HepG2 (cell line): ENCODE results near the gene TSPAN15. TPM values are rescaled to one million over a fixed set of nuclear protein-coding genes. Genes with fewer than 3 reads are reported as not detected.

Experiments used
- ATAC-seq: fragments of 200-7000 bp; cut with Tn5 transposase; 3 replicates; pipeline ENCODE4 v1.9.1; 2020; ENCODE audit warnings: mild to moderate bottlenecking, moderate library complexity
- BruUV-seq: library from RNA; stranded (reverse); fragments of 400-500 nt; replicated peaks from 2 replicates; lab custom pipeline; 2021; lab: Mats Ljungman, UMichigan
- CTCF ChIA-PET: fragments of 300-600 bp; formaldehyde crosslinking; extraction: SDS; loops from one replicate; lab custom pipeline; 2021; ENCODE audit warnings: low total read pairs, inconsistent platforms, low intra/inter-chr PET ratio; lab: Yijun Ruan, JAX
- POLR2A ChIA-PET: fragments of 350-600 bp; sonication (Branson Sonifier 250); formaldehyde crosslinking; loops from one replicate; lab custom pipeline; 2020; ENCODE audit warnings: antibody characterized with exemption, inconsistent platforms; lab: Yijun Ruan, JAX
- DNase-seq: peaks from one replicate; pipeline ENCODE4 v3.0.0-alpha.2; 2015; ENCODE audit warnings: low spot score
- FAIRE-seq: peaks from 3 replicates; lab custom pipeline; 2011; peaks lifted over from hg19 to GRCh38; lab: Jason Lieb, UNC
- H2AFZ ChIP-seq: one replicate; pipeline ENCODE4 v1.6.1; 2011; ENCODE audit warnings: low read length, inconsistent platforms
- H3K27ac ChIP-seq: fragments of 300-600 bp; 3 replicates; pipeline ENCODE4 v1.8.0; 2011; ENCODE audit warnings: mixed run types, mild to moderate bottlenecking, mixed read lengths, low read length, inconsistent platforms; ENCODE audit not compliant: insufficient read depth; ENCODE audit errors: extremely low read length
- H3K27me3 ChIP-seq, 2 experiments: fragments of 200-600 bp in 1 of 2; 2 replicates in 1 of 2; 3 replicates in 1 of 2; pipeline versions ENCODE4 v1.6.0 to v1.8.0; 2011; ENCODE audit warnings: low read length in 2 of 2, mild to moderate bottlenecking in 2 of 2, moderate library complexity in 2 of 2, inconsistent platforms in 1 of 2; ENCODE audit not compliant: insufficient read depth in 2 of 2, control insufficient read depth in 1 of 2
- H3K36me3 ChIP-seq, 2 experiments: fragments of 200-600 bp in 1 of 2; replicated peaks in 1 of 2; 2 replicates in 1 of 2; 3 replicates in 1 of 2; pipeline versions ENCODE4 v1.5.1 to v1.8.0; 2011; ENCODE audit warnings: low read length in 2 of 2, inconsistent platforms in 1 of 2; ENCODE audit not compliant: insufficient read depth in 2 of 2, control insufficient read depth in 1 of 2
- H3K4me1 ChIP-seq: 2 replicates; pipeline ENCODE4 v1.5.1; 2012; ENCODE audit warnings: low read length, inconsistent platforms; ENCODE audit not compliant: insufficient read depth
- H3K4me2 ChIP-seq: 2 replicates; pipeline ENCODE4 v1.6.0; 2011; ENCODE audit warnings: low read depth, low read length, inconsistent platforms
- H3K4me3 ChIP-seq, 3 experiments: fragments of 200-600 bp in 1 of 3; sonication (generic), shearing (Covaris generic) in 1 of 3; replicated peaks in 1 of 3; 2 replicates each; pipeline ENCODE4 v1.5.1; 2011 to 2016; ENCODE audit warnings: low read length in 3 of 3, inconsistent platforms in 2 of 3, low read depth in 2 of 3, mild to moderate bottlenecking in 2 of 3, control low read depth in 1 of 3, mixed read lengths in 1 of 3; ENCODE audit not compliant: insufficient read depth in 1 of 3
- H3K79me2 ChIP-seq: one replicate; pipeline ENCODE4 v1.6.1; 2011; ENCODE audit warnings: low read length, inconsistent platforms; ENCODE audit not compliant: insufficient read depth
- H3K9ac ChIP-seq: 2 replicates; pipeline ENCODE4 v1.6.0; 2011; ENCODE audit warnings: mild to moderate bottlenecking, low read depth, low read length, inconsistent platforms; ENCODE audit not compliant: insufficient read depth
- H3K9me3 ChIP-seq: 2 replicates; pipeline ENCODE4 v1.5.1; 2012; ENCODE audit warnings: mild to moderate bottlenecking, low read length
- H4K20me1 ChIP-seq: 2 replicates; pipeline ENCODE4 v1.6.0; 2011; ENCODE audit warnings: inconsistent platforms, mild to moderate bottlenecking, low read length, moderate library complexity; ENCODE audit not compliant: insufficient read depth
- ATF7 ChIP-seq, 2 experiments: fragments of 450-650 bp in 1 of 2; sonication (generic) in 1 of 2; formaldehyde crosslinking in 1 of 2; IDR thresholded peaks; 2 replicates each; pipeline versions ENCODE4 v1.4.0 to v1.6.1; 2016 to 2020; ENCODE audit warnings: antibody characterized with exemption in 1 of 2, mild to moderate bottlenecking in 1 of 2, missing genetic modification reagents in 1 of 2
- CHD4 ChIP-seq: fragments of 200-600 bp; sonication (generic); IDR thresholded peaks from 2 replicates; pipeline ENCODE4 v1.7.0; 2017; ENCODE audit warnings: mild to moderate bottlenecking, low read length, borderline replicate concordance
- FOXM1 ChIP-seq: sonication (generic); formaldehyde crosslinking; IDR thresholded peaks from 2 replicates; pipeline ENCODE4 v1.5.0; 2020; ENCODE audit warnings: missing genetic modification reagents
- GABPB1 ChIP-seq: IDR thresholded peaks from 2 replicates; pipeline ENCODE4 v1.6.1; 2016; ENCODE audit warnings: mild to moderate bottlenecking, missing genetic modification reagents, moderate library complexity, missing compliant biosample characterization
- GTF2F1 ChIP-seq: fragments of 150-350 bp; IDR thresholded peaks from 2 replicates; pipeline ENCODE4 v1.6.1; 2014; ENCODE audit warnings: low read length
- HNRNPL ChIP-seq: fragments of 200-400 bp; formaldehyde crosslinking; IDR thresholded peaks from 2 replicates; pipeline ENCODE4 v1.6.1; 2017; ENCODE audit warnings: mild to moderate bottlenecking, low read depth, low read length
- KDM6A ChIP-seq: IDR thresholded peaks from 2 replicates; pipeline ENCODE4 v1.6.1; 2016; ENCODE audit warnings: low read depth
- ZBTB33 ChIP-seq: sonication (generic); formaldehyde crosslinking; IDR thresholded peaks from 2 replicates; pipeline ENCODE4 v1.4.0; 2020; ENCODE audit warnings: missing genetic modification reagents
- ZNF34 ChIP-seq: sonication (generic); formaldehyde crosslinking; IDR thresholded peaks from 2 replicates; pipeline ENCODE4 v1.4.0; 2020; ENCODE audit warnings: mild to moderate bottlenecking, missing genetic modification reagents, borderline replicate concordance
- WGBS: methylation state at CpG from one replicate; pipeline ENCODE4 v1.1.6; 2017; ENCODE audit warnings: low lambda C conversion rate; 5-methylcytosine and 5-hydroxymethylcytosine counted together
- in situ Hi-C: cut with HindIII; loops from 2 replicates; pipeline ENCODE4 v1.10.0; 2017; ENCODE audit warnings: low pct_unique_long_range_greater_than_20kb; ENCODE audit not compliant: extremely low pct_ligation_motif_present
- intact Hi-C: fragments of 100-400 bp; cut with micrococcal nuclease; formaldehyde crosslinking; loops from one replicate; pipeline ENCODE4 v1.10.0; 2022; ENCODE audit not compliant: unreplicated experiment
- polyA plus RNA-seq, 8 experiments: library from polyadenylated mRNA; depleted of rRNA in 3 of 8; stranded (reverse) in 7 of 8; unstranded in 1 of 8; fragments of >200 nt; fragmentation: Illumina TruSeq in 4 of 8; extraction: Trizol in 4 of 8; gene quantifications; 2 replicates each; pipeline versions ENCODE4 v1.2.1 to v1.2.3, GENCODE V29; 2011 to 2016; ENCODE audit warnings: low read depth in 4 of 8, missing spikeins in 1 of 8, mixed read lengths in 1 of 8; ENCODE audit not compliant: insufficient read depth in 1 of 8
- total RNA-seq, 5 experiments: library from RNA; depleted of rRNA; stranded (reverse); fragments of >200 nt; fragmentation: Illumina TruSeq; extraction: Trizol; gene quantifications; 2 replicates each; pipeline ENCODE4 v1.2.3, GENCODE V29; 2016; ENCODE audit warnings: low read depth in 1 of 5
- TF ChIP-seq, protein P1 (sequence below): sonication (generic); formaldehyde crosslinking; IDR thresholded peaks from 2 replicates; pipeline ENCODE4 v1.4.0; 2020; ENCODE audit warnings: missing genetic modification reagents, borderline replicate concordance
- TF ChIP-seq, protein P2 (sequence below): sonication (generic); formaldehyde crosslinking; IDR thresholded peaks from 2 replicates; pipeline ENCODE4 v1.4.0; 2020; ENCODE audit warnings: missing genetic modification reagents

TSPAN15 gene
- total and polyA plus RNA-seq, 2 of the 13 experiments (the other 11 are each of a cell fraction or from before 2014, with no cell fraction given), result 0.27 to 3.2 TPM

DNA sequence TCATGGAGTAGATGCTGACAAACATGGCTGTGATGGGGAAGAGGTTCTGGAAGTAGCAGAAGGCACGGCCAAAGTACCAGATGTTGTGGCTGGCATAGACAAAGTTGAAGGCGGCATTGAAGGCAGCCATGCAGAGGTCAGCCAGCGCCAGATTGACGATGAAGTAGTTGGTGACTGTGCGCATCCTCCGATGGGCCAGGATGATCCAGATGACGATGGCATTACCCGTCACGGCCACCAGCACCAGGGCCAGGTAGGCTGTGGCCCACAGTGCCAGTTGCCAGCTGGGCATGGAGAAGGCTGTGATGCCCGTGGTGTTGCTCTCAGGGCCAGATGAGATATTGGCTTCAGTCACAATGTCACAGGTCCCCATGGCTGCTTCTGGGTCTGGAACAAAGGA, 35.3 kb upstream of the TSPAN15 start:
- 89% methylated on average over 7 of the region's 10 CpGs for WGBS
- Histone ChIP-seq H3K27me3 (no peaks in the 10 kb centered on the region), H3K9ac (no peak overlapping the region), H3K4me3 (no peak overlapping the region), H3K27ac (no peak overlapping the region), H3K79me2 (no peaks in the 10 kb centered on the region), H4K20me1 (no peaks in the 10 kb centered on the region), H3K4me1 (peaks cover 38% of the 10 kb centered on the region), H3K9me3 (no peaks in the 10 kb centered on the region), H3K36me3 (no peaks in the 10 kb centered on the region), H3K4me2 (no peak overlapping the region), H2AFZ (no peak overlapping the region)
- ATAC-seq (no peak), FAIRE-seq (no peak), DNase-seq (no peak)
- CTCF ChIA-PET, result no interaction called here
- no TSS peak for BruUV-seq
- in situ Hi-C loops, result no loop called here
- POLR2A ChIA-PET, result no interaction called here
- TF ChIP-seq ZNF34 (no peak), HNRNPL (0 out of 2 replicates have a peak, but pooled peaks have one; percentile 33)
- intact Hi-C loops, result no loop called here

DNA sequence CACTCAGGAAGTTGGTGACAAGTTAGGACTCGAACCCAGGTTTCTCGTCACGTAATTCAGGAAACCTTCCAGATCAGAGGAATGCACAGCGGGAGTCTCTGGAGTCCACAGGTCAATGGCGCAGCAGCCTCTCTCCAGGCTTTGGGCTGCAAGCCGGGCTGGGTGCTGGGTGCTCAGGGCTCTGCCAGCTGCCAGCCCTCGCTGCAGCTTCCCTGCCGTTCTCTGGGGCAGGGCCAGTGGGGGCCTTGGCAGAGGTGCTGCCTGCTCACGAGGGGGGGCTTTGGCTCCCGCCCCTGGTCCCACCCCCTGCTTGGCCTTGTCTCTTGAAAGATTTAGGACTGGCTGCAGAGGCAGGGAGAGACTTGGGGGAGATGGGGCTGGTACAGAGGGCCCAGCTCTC, 34.6 kb upstream of the TSPAN15 start, which contains the start of gene TACR2:
TACR2 (minus strand) TSS at position 224 of the 400 bp plus-strand sequence. CDS start 595 bp downstream, outside the sequence.
- Histone ChIP-seq H3K9me3 (no peaks in the 10 kb centered on the region), H3K4me2 (no peak within 1 kb of the TSS), H3K27ac (peak within 1 kb of the TSS; percentile 37), H3K4me1 (peaks cover 43% of the 10 kb centered on the region), H3K4me3 (no peak within 1 kb of the TSS), H3K27me3 (no peaks in the 10 kb centered on the region), H3K79me2 (no peaks in the 10 kb centered on the region), H3K9ac (no peak within 1 kb of the TSS), H4K20me1 (no peaks in the 10 kb centered on the region), H2AFZ (no peak within 1 kb of the TSS), H3K36me3 (no peaks in the 10 kb centered on the region)
- FAIRE-seq, result no peak
- POLR2A ChIA-PET, result no interaction called here
- CTCF ChIA-PET, result no interaction called here
- no peak for DNase-seq
- intact Hi-C loops, result no loop called here
- no peak for ATAC-seq
- in situ Hi-C loops, result no loop called here
- WGBS, result 73% methylated on average over 7 of the region's 10 CpGs
- BruUV-seq, result no TSS peak
- TF ChIP-seq, protein P1, sequence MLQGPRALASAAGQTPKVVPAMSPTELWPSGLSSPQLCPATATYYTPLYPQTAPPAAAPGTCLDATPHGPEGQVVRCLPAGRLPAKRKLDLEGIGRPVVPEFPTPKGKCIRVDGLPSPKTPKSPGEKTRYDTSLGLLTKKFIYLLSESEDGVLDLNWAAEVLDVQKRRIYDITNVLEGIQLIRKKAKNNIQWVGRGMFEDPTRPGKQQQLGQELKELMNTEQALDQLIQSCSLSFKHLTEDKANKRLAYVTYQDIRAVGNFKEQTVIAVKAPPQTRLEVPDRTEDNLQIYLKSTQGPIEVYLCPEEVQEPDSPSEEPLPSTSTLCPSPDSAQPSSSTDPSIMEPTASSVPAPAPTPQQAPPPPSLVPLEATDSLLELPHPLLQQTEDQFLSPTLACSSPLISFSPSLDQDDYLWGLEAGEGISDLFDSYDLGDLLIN, result no peak
- no peak for TF ChIP-seq CHD4
- no peak for TF ChIP-seq FOXM1 (CRISPR knock-in tag)
- no peak for TF ChIP-seq ATF7 (IDR thresholded peaks at IDR 0.05)
- no peak for TF ChIP-seq ATF7 (CRISPR knock-in tag; IDR thresholded peaks at IDR 0.05)
- TF ChIP-seq KDM6A, result no peak
- no peak for TF ChIP-seq GABPB1 (CRISPR knock-in tag)
- TF ChIP-seq, protein P2, sequence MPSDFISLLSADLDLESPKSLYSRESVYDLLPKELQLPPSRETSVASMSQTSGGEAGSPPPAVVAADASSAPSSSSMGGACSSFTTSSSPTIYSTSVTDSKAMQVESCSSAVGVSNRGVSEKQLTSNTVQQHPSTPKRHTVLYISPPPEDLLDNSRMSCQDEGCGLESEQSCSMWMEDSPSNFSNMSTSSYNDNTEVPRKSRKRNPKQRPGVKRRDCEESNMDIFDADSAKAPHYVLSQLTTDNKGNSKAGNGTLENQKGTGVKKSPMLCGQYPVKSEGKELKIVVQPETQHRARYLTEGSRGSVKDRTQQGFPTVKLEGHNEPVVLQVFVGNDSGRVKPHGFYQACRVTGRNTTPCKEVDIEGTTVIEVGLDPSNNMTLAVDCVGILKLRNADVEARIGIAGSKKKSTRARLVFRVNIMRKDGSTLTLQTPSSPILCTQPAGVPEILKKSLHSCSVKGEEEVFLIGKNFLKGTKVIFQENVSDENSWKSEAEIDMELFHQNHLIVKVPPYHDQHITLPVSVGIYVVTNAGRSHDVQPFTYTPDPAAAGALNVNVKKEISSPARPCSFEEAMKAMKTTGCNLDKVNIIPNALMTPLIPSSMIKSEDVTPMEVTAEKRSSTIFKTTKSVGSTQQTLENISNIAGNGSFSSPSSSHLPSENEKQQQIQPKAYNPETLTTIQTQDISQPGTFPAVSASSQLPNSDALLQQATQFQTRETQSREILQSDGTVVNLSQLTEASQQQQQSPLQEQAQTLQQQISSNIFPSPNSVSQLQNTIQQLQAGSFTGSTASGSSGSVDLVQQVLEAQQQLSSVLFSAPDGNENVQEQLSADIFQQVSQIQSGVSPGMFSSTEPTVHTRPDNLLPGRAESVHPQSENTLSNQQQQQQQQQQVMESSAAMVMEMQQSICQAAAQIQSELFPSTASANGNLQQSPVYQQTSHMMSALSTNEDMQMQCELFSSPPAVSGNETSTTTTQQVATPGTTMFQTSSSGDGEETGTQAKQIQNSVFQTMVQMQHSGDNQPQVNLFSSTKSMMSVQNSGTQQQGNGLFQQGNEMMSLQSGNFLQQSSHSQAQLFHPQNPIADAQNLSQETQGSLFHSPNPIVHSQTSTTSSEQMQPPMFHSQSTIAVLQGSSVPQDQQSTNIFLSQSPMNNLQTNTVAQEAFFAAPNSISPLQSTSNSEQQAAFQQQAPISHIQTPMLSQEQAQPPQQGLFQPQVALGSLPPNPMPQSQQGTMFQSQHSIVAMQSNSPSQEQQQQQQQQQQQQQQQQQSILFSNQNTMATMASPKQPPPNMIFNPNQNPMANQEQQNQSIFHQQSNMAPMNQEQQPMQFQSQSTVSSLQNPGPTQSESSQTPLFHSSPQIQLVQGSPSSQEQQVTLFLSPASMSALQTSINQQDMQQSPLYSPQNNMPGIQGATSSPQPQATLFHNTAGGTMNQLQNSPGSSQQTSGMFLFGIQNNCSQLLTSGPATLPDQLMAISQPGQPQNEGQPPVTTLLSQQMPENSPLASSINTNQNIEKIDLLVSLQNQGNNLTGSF (CRISPR knock-in tag), result no peak
- TF ChIP-seq ZBTB33, result peak; percentile 58
- no peak for TF ChIP-seq GTF2F1
